NCI-H2171 (cell line): ENCODE measurements around the gene LMAN1L.

Source experiments
- DNase-seq: peaks from one replicate; lab custom pipeline; 2025; lab: John Stamatoyannopoulos, UW

Gene LMAN1L

GRCh38 chr15:74858369-74858740 lies 45.7 kb downstream of the LMAN1L start:
- DNase-seq: no peak

GRCh38 chr15:74863239-74864056 lies 50.8 kb downstream of the LMAN1L start:
- DNase-seq: no peak

GRCh38 chr15:74864296-74864695 lies 51.7 kb downstream of the LMAN1L start:
- DNase-seq: no peak

- no peak for DNase-seq
Observed at GRCh38 chr15:74865316-74865715, 52.7 kb downstream of the LMAN1L start.

- no peak for DNase-seq
Observed at GRCh38 chr15:74866090-74866489, 53.5 kb downstream of the LMAN1L start.

GRCh38 chr15:74867466-74868038 lies 54.9 kb downstream of the LMAN1L start:
- DNase-seq: no peak

GRCh38 chr15:74868059-74868458 lies 55.4 kb downstream of the LMAN1L start:
- no peak for DNase-seq

- no peak for DNase-seq
Observed at GRCh38 chr15:74869372-74869725, 56.7 kb downstream of the LMAN1L start.

GRCh38 chr15:74869726-74870407 lies 57.2 kb downstream of the LMAN1L start:
- DNase-seq: no peak

GRCh38 chr15:74870436-74871215 lies 58.0 kb downstream of the LMAN1L start:
- DNase-seq: no peak

GRCh38 chr15:74872702-74873035 lies 60.0 kb downstream of the LMAN1L start:
- DNase-seq: no peak

- peak; percentile 93 for DNase-seq
Observed at GRCh38 chr15:74873036-74873755, 60.6 kb downstream of the LMAN1L start, which contains the start of gene SCAMP2. TSS of gene SCAMP2 (minus strand) at chr15:74873365. CDS start at chr15:74873255, 110 bp downstream.

- no peak for DNase-seq
Observed at GRCh38 chr15:74873756-74874424, 61.3 kb downstream of the LMAN1L start.
